Chondrocyte (in vitro differentiated cells): ENCODE data around the gene ADCY1. TPM values are rescaled to one million over a fixed set of nuclear protein-coding genes. Genes with fewer than 3 reads are reported as not detected.

Experiments
- DNase-seq: peaks from one replicate; pipeline ENCODE4 v3.0.0; 2021; ENCODE audit warnings: mixed read lengths, low spot score
- H3K27ac Mint-ChIP-seq: one replicate; pipeline ENCODE4 v1.8.0; 2021; ENCODE audit warnings: mild to moderate bottlenecking, moderate library complexity, mixed read lengths; ENCODE audit not compliant: unreplicated experiment
- H3K27me3 Mint-ChIP-seq: 2 replicates; pipeline ENCODE4 v1.8.0; 2021; ENCODE audit warnings: low read depth, mixed read lengths
- H3K36me3 Mint-ChIP-seq: 2 replicates; pipeline ENCODE4 v1.8.0; 2021; ENCODE audit warnings: low read depth, mixed read lengths
- H3K4me1 Mint-ChIP-seq: 2 replicates; pipeline ENCODE4 v1.8.0; 2021; ENCODE audit warnings: low read depth, mild to moderate bottlenecking, mixed read lengths
- H3K4me3 Mint-ChIP-seq: one replicate; pipeline ENCODE4 v1.8.0; 2021; ENCODE audit warnings: mild to moderate bottlenecking, moderate library complexity, mixed read lengths; ENCODE audit not compliant: unreplicated experiment
- H3K9me3 Mint-ChIP-seq: 2 replicates; pipeline ENCODE4 v1.8.0; 2021; ENCODE audit warnings: low read depth, mixed read lengths
- total RNA-seq: library from RNA; stranded (reverse); gene quantifications from 3 replicates; pipeline ENCODE4 v1.2.1, GENCODE V29; 2021
- TF ChIP-seq, protein P1 (sequence below): fragments of 200-600 bp; sonication (generic); IDR thresholded peaks from 2 replicates; pipeline ENCODE4 v1.5.0; 2021; ENCODE audit warnings: antibody characterized with exemption, mild to moderate bottlenecking, moderate library complexity

The ADCY1 gene
- total RNA-seq, 1 donor from 2014 or later, result 0.50 TPM

DNA sequence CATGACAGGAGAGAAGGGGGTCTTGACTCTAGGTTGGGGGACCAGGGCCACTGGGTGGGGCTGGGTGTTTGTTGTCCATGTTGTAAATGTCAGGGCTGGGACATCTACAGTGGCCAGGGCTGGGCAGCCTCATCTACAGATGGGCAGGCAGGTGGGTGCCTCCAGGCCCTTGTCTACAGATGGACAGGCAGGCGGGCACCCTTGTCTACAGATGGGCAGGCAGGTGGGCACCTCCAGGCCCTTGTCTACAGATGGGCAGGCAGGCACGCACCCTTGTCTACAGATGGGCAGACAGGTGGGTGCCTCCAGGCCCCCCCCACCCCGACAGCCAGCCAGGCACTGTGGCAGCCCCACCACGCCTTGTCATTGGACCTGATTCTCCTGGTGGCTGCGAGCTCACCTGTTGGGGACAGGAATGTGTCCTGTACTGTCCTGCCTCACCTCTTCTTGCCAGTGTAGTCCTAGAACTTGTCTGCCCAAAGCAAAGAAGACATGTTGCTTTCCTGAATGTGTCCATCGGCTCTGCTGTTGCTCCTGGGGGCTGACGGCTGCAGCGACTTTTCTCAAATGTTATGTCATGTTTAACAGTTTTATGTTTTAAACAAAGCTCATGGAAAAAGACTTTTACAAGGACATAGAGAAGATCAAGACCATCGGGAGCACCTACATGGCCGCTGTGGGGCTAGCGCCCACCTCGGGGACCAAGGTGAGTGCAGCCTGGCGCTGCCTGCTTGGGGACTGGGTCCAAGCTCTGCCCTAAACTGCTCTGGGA is 129.9 kb downstream of the ADCY1 start:
- no peaks in the 10 kb centered on the region for H3K4me1 Mint-ChIP-seq
- H3K27ac Mint-ChIP-seq, result no peak overlapping the region
- H3K27me3 Mint-ChIP-seq, result peaks cover 23% of the 10 kb centered on the region
- no peaks in the 10 kb centered on the region for H3K36me3 Mint-ChIP-seq
- peak; percentile 64 for DNase-seq
- TF ChIP-seq, protein P1, sequence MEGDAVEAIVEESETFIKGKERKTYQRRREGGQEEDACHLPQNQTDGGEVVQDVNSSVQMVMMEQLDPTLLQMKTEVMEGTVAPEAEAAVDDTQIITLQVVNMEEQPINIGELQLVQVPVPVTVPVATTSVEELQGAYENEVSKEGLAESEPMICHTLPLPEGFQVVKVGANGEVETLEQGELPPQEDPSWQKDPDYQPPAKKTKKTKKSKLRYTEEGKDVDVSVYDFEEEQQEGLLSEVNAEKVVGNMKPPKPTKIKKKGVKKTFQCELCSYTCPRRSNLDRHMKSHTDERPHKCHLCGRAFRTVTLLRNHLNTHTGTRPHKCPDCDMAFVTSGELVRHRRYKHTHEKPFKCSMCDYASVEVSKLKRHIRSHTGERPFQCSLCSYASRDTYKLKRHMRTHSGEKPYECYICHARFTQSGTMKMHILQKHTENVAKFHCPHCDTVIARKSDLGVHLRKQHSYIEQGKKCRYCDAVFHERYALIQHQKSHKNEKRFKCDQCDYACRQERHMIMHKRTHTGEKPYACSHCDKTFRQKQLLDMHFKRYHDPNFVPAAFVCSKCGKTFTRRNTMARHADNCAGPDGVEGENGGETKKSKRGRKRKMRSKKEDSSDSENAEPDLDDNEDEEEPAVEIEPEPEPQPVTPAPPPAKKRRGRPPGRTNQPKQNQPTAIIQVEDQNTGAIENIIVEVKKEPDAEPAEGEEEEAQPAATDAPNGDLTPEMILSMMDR, result no peak
- H3K4me3 Mint-ChIP-seq, result no peak overlapping the region
- H3K9me3 Mint-ChIP-seq, result no peaks in the 10 kb centered on the region

DNA sequence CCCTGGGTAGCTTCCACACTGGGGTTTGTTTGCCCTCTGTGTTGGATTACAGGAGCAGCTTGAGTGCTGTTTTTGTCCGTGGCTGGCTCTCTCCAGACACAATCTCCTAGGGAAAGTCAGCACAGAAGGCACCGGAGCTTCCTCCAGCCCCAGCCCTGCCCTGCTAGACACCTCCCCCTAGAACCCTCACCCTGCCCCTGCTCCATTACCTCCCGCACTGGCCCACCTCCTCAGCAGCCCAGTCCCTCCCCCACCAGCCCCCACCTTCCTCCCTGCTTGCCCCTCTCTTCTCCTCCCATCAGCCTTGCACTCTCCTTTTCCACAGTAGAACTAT is 130.5 kb downstream of the ADCY1 start:
- H3K4me1 Mint-ChIP-seq, result no peaks in the 10 kb centered on the region
- no peak overlapping the region for H3K27ac Mint-ChIP-seq
- no peaks in the 10 kb centered on the region for H3K36me3 Mint-ChIP-seq

DNA sequence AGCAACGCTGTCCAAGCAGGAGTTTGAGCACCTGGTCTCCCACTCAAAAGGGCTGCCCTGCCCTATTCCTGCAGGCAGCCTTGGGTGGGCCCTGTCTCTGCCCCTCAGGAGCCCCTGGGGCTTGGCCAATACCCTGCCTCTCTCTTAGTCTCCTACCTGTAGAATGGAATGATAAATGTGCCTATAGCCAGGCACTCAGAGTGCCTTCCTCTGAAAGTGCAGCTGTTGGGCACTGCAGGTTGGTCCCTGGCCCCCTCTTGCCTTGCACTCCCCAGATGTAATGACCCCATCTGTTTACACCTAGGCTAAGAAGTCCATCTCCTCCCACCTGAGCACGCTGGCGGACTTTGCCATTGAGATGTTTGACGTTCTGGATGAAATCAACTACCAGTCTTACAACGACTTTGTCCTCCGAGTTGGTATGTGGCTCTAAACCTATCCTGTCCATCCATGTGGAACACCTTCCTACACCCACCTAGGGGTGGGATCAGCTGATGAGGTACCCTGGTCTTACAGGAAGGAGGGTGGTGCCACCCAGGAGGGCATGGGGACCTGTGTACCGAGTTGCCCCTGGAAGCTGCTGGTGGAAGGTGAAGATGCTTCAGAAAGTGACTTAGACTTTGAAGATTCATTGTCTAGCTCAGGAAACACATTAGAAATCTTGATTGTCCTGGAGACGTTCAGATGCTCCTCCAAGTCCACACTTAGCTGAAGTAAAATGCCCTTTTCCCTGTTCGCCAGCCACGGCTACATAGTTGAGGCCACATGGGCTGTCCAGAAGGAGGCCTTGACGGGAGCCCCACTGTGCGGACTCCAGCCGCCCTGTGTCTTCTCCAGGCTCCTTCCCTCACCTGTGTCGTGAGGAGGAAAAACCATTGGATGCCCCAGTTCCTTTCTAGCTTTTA is 134.1 kb downstream of the ADCY1 start:
- peaks cover 2% of the 10 kb centered on the region for H3K27me3 Mint-ChIP-seq
- no peak for DNase-seq

More for the DNA sequence above, 130.5 kb downstream of the ADCY1 start:
- Mint-ChIP-seq H3K9me3 (no peaks in the 10 kb centered on the region), H3K4me3 (no peak overlapping the region), H3K27me3 (peaks cover 20% of the 10 kb centered on the region)
- DNase-seq, result peak; percentile 62
- TF ChIP-seq, protein P1, result no peak

DNA sequence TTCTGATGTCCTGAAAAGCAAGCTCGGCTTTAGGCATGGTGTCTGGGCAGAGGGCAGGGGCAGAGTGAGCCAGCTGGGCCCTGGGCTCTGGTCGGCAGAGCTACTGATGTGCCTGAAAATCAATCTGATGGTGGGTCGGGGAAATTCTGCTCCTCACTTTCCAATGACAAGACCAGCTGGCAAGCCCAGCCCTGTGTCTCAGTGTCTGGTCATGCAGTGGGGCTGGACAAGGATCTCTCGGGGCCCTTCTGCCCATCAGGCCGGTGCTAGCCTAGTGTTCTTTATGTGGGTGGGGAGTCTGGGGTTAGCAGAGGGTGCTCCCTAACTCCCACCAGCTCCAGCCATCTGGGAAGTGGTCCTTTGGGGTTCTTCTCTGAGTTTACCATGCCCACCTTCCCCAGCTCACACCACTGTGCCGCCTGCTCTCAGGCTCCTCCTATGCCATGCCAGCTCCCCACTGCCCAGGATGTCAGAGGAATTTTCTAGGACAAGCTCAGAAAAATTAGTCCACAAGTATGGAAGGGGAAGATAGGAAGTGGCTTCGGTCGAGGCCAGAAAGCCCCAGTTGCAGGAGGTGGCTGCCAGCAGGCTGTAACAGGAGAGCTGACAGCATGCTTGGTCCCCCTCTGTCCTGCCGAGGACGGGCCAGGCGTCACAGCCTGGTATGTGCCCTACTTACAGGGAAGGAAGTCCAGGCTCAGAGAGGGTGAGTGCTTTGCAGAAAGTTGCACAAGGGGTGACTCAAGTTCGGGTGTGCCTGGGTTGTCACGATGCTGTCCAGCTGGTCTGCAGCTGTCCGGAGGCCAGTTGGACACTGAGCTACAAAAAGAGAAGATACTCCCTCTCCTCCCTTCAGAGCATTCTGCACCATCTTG is 135.2 kb downstream of the ADCY1 start:
- peak; percentile 58 for DNase-seq
- no peak overlapping the region for H3K27ac Mint-ChIP-seq

More for the DNA sequence above, 134.1 kb downstream of the ADCY1 start:
- H3K4me3 Mint-ChIP-seq, result no peak overlapping the region
- no peak overlapping the region for H3K27ac Mint-ChIP-seq
- H3K4me1 Mint-ChIP-seq, result no peaks in the 10 kb centered on the region
- H3K36me3 Mint-ChIP-seq, result no peaks in the 10 kb centered on the region
- TF ChIP-seq, protein P1, result no peak
- no peaks in the 10 kb centered on the region for H3K9me3 Mint-ChIP-seq

More for the DNA sequence above, 135.2 kb downstream of the ADCY1 start:
- H3K4me3 Mint-ChIP-seq, result no peak overlapping the region
- no peaks in the 10 kb centered on the region for H3K36me3 Mint-ChIP-seq
- TF ChIP-seq, protein P1, result no peak
- no peaks in the 10 kb centered on the region for H3K4me1 Mint-ChIP-seq
- peaks cover 2% of the 10 kb centered on the region for H3K27me3 Mint-ChIP-seq
- H3K9me3 Mint-ChIP-seq, result no peaks in the 10 kb centered on the region
